Hepatocyte (in vitro differentiated cells): ENCODE data around the gene SGPL1.

Experiments
- EZH2 ChIP-seq: fragments of 200-600 bp; sonication (generic); IDR thresholded peaks from 2 replicates; pipeline ENCODE4 v1.6.1; 2016; ENCODE audit warnings: antibody characterized with exemption, mild to moderate bottlenecking, borderline replicate concordance
- TF ChIP-seq, protein P1 (sequence below): fragments of 200-600 bp; sonication (generic); IDR thresholded peaks from 2 replicates; pipeline ENCODE4 v1.5.1; 2016; ENCODE audit warnings: antibody characterized with exemption, mild to moderate bottlenecking; ENCODE audit not compliant: poor library complexity

GRCh38 chr10:70853457-70853856 lies 37.7 kb downstream of the SGPL1 start:
- TF ChIP-seq EZH2, result no peak
- TF ChIP-seq, protein P1, sequence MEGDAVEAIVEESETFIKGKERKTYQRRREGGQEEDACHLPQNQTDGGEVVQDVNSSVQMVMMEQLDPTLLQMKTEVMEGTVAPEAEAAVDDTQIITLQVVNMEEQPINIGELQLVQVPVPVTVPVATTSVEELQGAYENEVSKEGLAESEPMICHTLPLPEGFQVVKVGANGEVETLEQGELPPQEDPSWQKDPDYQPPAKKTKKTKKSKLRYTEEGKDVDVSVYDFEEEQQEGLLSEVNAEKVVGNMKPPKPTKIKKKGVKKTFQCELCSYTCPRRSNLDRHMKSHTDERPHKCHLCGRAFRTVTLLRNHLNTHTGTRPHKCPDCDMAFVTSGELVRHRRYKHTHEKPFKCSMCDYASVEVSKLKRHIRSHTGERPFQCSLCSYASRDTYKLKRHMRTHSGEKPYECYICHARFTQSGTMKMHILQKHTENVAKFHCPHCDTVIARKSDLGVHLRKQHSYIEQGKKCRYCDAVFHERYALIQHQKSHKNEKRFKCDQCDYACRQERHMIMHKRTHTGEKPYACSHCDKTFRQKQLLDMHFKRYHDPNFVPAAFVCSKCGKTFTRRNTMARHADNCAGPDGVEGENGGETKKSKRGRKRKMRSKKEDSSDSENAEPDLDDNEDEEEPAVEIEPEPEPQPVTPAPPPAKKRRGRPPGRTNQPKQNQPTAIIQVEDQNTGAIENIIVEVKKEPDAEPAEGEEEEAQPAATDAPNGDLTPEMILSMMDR, result no peak
